HG02981 (cell line): ENCODE data around the gene TMPRSS3.

Experiments used
- ATAC-seq: cut with Tn5 transposase; IDR thresholded peaks from one replicate; pipeline ENCODE4 v1.9.1; 2021; ENCODE audit warnings: mild to moderate bottlenecking, moderate library complexity; ENCODE audit not compliant: unreplicated experiment

TMPRSS3 gene

GRCh38 chr21:42395905-42396651 is at the start of gene TMPRSS3:
Gene TMPRSS3, minus strand, starts transcription at chr21:42396052. Its CDS starts 635 bp downstream, at chr21:42395417.
- ATAC-seq = no peak

GRCh38 chr21:42445311-42445710 is 49.5 kb upstream of the TMPRSS3 start:
- ATAC-seq = no peak

- ATAC-seq = no peak
These were observed 48.9 kb upstream of the TMPRSS3 start for GRCh38 chr21:42444745-42445059.

GRCh38 chr21:42443876-42444744 is 48.3 kb upstream of the TMPRSS3 start:
- no peak for ATAC-seq

GRCh38 chr21:42443181-42443785 is 47.4 kb upstream of the TMPRSS3 start:
- no peak for ATAC-seq

GRCh38 chr21:42441963-42442362 is 46.1 kb upstream of the TMPRSS3 start:
- no peak for ATAC-seq

GRCh38 chr21:42440187-42440792 is 44.4 kb upstream of the TMPRSS3 start:
- no peak for ATAC-seq

GRCh38 chr21:42439284-42440186 is 43.7 kb upstream of the TMPRSS3 start:
- no peak for ATAC-seq

GRCh38 chr21:42438316-42439205 is 42.7 kb upstream of the TMPRSS3 start:
- ATAC-seq = no peak

- ATAC-seq = no peak
These were observed 41.9 kb upstream of the TMPRSS3 start for GRCh38 chr21:42437786-42438185.

- no peak for ATAC-seq
These were observed 41.1 kb upstream of the TMPRSS3 start for GRCh38 chr21:42436914-42437313.

GRCh38 chr21:42435833-42436232 is 40.0 kb upstream of the TMPRSS3 start:
- ATAC-seq = no peak

GRCh38 chr21:42435401-42435800 is 39.5 kb upstream of the TMPRSS3 start:
- ATAC-seq = no peak

GRCh38 chr21:42434884-42435283 is 39.0 kb upstream of the TMPRSS3 start:
- no peak for ATAC-seq

GRCh38 chr21:42433946-42434551 is 38.2 kb upstream of the TMPRSS3 start:
- ATAC-seq = no peak

GRCh38 chr21:42432695-42433094 is 36.8 kb upstream of the TMPRSS3 start:
- no peak for ATAC-seq

GRCh38 chr21:42431196-42431595 is 35.3 kb upstream of the TMPRSS3 start:
- ATAC-seq = no peak

GRCh38 chr21:42430521-42430920 is 34.7 kb upstream of the TMPRSS3 start:
- no peak for ATAC-seq

- ATAC-seq = no peak
These were observed 34.0 kb upstream of the TMPRSS3 start for GRCh38 chr21:42429856-42430255.
